H1 (cell line): ENCODE data around the gene NR2F1. TPM values are rescaled to one million over a fixed set of nuclear protein-coding genes. Genes with fewer than 3 reads are reported as not detected.

Experiments used
- CTCF ChIA-PET: fragments of 300-600 bp; sonication (Branson Sonifier 250); formaldehyde crosslinking; loops from one replicate; lab custom pipeline; 2021; ENCODE audit not compliant: partially characterized antibody; lab: Charles Lee
- POLR2A ChIA-PET: fragments of 300-600 bp; sonication (Branson Sonifier 250); formaldehyde crosslinking; loops from one replicate; lab custom pipeline; 2021; ENCODE audit warnings: inconsistent platforms; ENCODE audit not compliant: partially characterized antibody; lab: Charles Lee
- DNase-seq, 2 experiments: peaks; one replicate each; pipeline versions ENCODE4 v3.0.0 to v3.0.0-alpha.2; 2010 to 2022; ENCODE audit warnings: low spot score in 2 of 2, low read depth in 1 of 2, mixed read lengths in 1 of 2
- FAIRE-seq: peaks from 2 replicates; lab custom pipeline; 2011; peaks lifted over from hg19 to GRCh38; lab: Jason Lieb, UNC
- H2AFZ ChIP-seq: 2 replicates; pipeline ENCODE4 v1.8.1; 2012; ENCODE audit warnings: low read length, inconsistent platforms
- H2AK5ac ChIP-seq: 2 replicates; pipeline ENCODE4 v1.6.1; 2013; ENCODE audit warnings: low read depth, low read length
- H2BK120ac ChIP-seq: replicated peaks from 2 replicates; pipeline ENCODE3; 2013; ENCODE audit warnings: low read depth, low read length, inconsistent platforms
- H2BK12ac ChIP-seq: 2 replicates; pipeline ENCODE4 v1.6.1; 2013; ENCODE audit warnings: low read depth, low read length
- H2BK15ac ChIP-seq: 2 replicates; pipeline ENCODE4 v1.6.1; 2013; ENCODE audit warnings: low read length
- H2BK20ac ChIP-seq: 2 replicates; pipeline ENCODE4 v1.6.1; 2013; ENCODE audit warnings: low read length
- H2BK5ac ChIP-seq: 2 replicates; pipeline ENCODE4 v1.6.1; 2013; ENCODE audit warnings: low read depth, low read length
- H3K14ac ChIP-seq: 2 replicates; pipeline ENCODE4 v1.6.1; 2013; ENCODE audit warnings: inconsistent platforms; ENCODE audit not compliant: insufficient read length
- H3K18ac ChIP-seq: 2 replicates; pipeline ENCODE4 v1.6.1; 2013; ENCODE audit warnings: low read length; ENCODE audit errors: extremely low read depth
- H3K23ac ChIP-seq: 2 replicates; pipeline ENCODE4 v1.6.1; 2013; ENCODE audit warnings: inconsistent platforms; ENCODE audit not compliant: insufficient read length
- H3K23me2 ChIP-seq: 2 replicates; pipeline ENCODE4 v1.6.1; 2013; ENCODE audit warnings: low read depth, low read length
- H3K27ac ChIP-seq: 2 replicates; pipeline ENCODE4 v1.6.1; 2011; ENCODE audit warnings: low read depth, low read length, inconsistent platforms
- H3K27me3 ChIP-seq, 4 experiments: replicated peaks in 1 of 4; 1 replicate in 1 of 4; 2 replicates in 3 of 4; pipeline versions ENCODE4 v1.6.1 to v1.8.1; 2011 to 2013; ENCODE audit warnings: low read length in 3 of 4, mild to moderate bottlenecking in 3 of 4, inconsistent platforms in 2 of 4, mixed read lengths in 2 of 4, moderate library complexity in 1 of 4; ENCODE audit not compliant: control insufficient read depth in 3 of 4, insufficient read depth in 3 of 4; ENCODE audit errors: extremely low read depth in 1 of 4
- H3K36me3 ChIP-seq, 4 experiments: 2 replicates each; pipeline versions ENCODE4 v1.6.1 to v1.8.1; 2011 to 2013; ENCODE audit warnings: mild to moderate bottlenecking in 4 of 4, low read length in 3 of 4, moderate library complexity in 2 of 4, control low read depth in 1 of 4, inconsistent platforms in 1 of 4; ENCODE audit not compliant: insufficient read depth in 4 of 4, control insufficient read depth in 2 of 4
- H3K4ac ChIP-seq: replicated peaks from 2 replicates; pipeline ENCODE3; 2013; ENCODE audit warnings: low read length, low read depth, mixed read lengths, inconsistent platforms; ENCODE audit not compliant: insufficient read length
- H3K4me1 ChIP-seq, 4 experiments: replicated peaks in 1 of 4; 1 replicate in 1 of 4; 2 replicates in 3 of 4; pipeline versions ENCODE4 v1.6.1 to v1.8.1; 2011 to 2013; ENCODE audit warnings: low read length in 3 of 4, inconsistent platforms in 2 of 4, mixed read lengths in 1 of 4; ENCODE audit not compliant: insufficient read depth in 4 of 4, control insufficient read depth in 3 of 4
- H3K4me2 ChIP-seq, 2 experiments: 2 replicates each; pipeline versions ENCODE4 v1.6.1 to v1.8.1; 2011 to 2013; ENCODE audit warnings: low read depth in 2 of 2, low read length in 2 of 2, control low read depth in 1 of 2, inconsistent platforms in 1 of 2, mild to moderate bottlenecking in 1 of 2; ENCODE audit not compliant: insufficient read depth in 1 of 2
- H3K4me3 ChIP-seq, 4 experiments: fragments of 200-600, 300-600 bp in 1 of 4; sonication (generic), shearing (Covaris generic), sonication (Bioruptor Twin) in 1 of 4; 2 replicates each; pipeline versions ENCODE4 v1.5.1 to v1.8.1; 2011 to 2016; ENCODE audit warnings: low read length in 4 of 4, low read depth in 3 of 4, control low read depth in 2 of 4, inconsistent platforms in 2 of 4, mild to moderate bottlenecking in 2 of 4, mixed read lengths in 1 of 4, moderate library complexity in 1 of 4; ENCODE audit not compliant: insufficient read depth in 2 of 4; ENCODE audit errors: extremely low read depth in 1 of 4
- H3K56ac ChIP-seq: replicated peaks from 2 replicates; pipeline ENCODE3; 2013; ENCODE audit warnings: low read depth, mild to moderate bottlenecking, mixed read lengths, low read length, inconsistent platforms; ENCODE audit not compliant: insufficient read length
- H3K79me1 ChIP-seq: 2 replicates; pipeline ENCODE4 v1.6.1; 2013; ENCODE audit warnings: low read depth, low read length, control low read depth
- H3K79me2 ChIP-seq, 2 experiments: 2 replicates each; pipeline versions ENCODE4 v1.6.1 to v1.8.1; 2012 to 2013; ENCODE audit warnings: low read length in 2 of 2, mild to moderate bottlenecking in 2 of 2, inconsistent platforms in 1 of 2; ENCODE audit not compliant: insufficient read depth in 2 of 2, control insufficient read depth in 1 of 2
- H3K9ac ChIP-seq, 4 experiments: replicated peaks in 1 of 4; 1 replicate in 1 of 4; 2 replicates in 3 of 4; pipeline versions ENCODE4 v1.6.1 to v1.8.1; 2011 to 2013; ENCODE audit warnings: low read depth in 3 of 4, low read length in 3 of 4, control low read depth in 2 of 4, mild to moderate bottlenecking in 2 of 4, moderate library complexity in 2 of 4, inconsistent platforms in 1 of 4; ENCODE audit errors: extremely low read depth in 1 of 4
- H3K9me3 ChIP-seq, 2 experiments: 2 replicates each; pipeline versions ENCODE4 v1.6.1 to v1.8.1; 2012 to 2013; ENCODE audit warnings: mild to moderate bottlenecking in 2 of 2, moderate library complexity in 2 of 2, control low read depth in 1 of 2, inconsistent platforms in 1 of 2, low read depth in 1 of 2, low read length in 1 of 2, mixed read lengths in 1 of 2; ENCODE audit not compliant: insufficient read depth in 2 of 2
- H4K20me1 ChIP-seq, 2 experiments: replicated peaks in 1 of 2; 2 replicates each; pipeline versions ENCODE3 to v1.8.1; 2011 to 2013; ENCODE audit warnings: inconsistent platforms in 2 of 2, low read length in 2 of 2, mild to moderate bottlenecking in 1 of 2; ENCODE audit not compliant: insufficient read depth in 2 of 2, control insufficient read depth in 1 of 2
- H4K5ac ChIP-seq: 2 replicates; pipeline ENCODE4 v1.6.1; 2013; ENCODE audit warnings: low read length, low read depth, mixed read lengths, inconsistent platforms; ENCODE audit not compliant: insufficient read length
- H4K8ac ChIP-seq: 2 replicates; pipeline ENCODE4 v1.8.0; 2013; ENCODE audit warnings: mild to moderate bottlenecking, moderate library complexity, low read length, inconsistent platforms; ENCODE audit not compliant: insufficient read depth; ENCODE audit errors: extremely low read depth
- H4K91ac ChIP-seq: replicated peaks from 2 replicates; pipeline ENCODE3; 2013; ENCODE audit warnings: low read length, mixed read lengths, inconsistent platforms; ENCODE audit not compliant: insufficient read length
- CEBPB ChIP-seq: IDR thresholded peaks from 2 replicates; pipeline ENCODE4 v1.6.1; 2012; ENCODE audit warnings: low read depth, low read length
- CTBP2 ChIP-seq: IDR thresholded peaks from 2 replicates; pipeline ENCODE4 v1.7.0; 2011; ENCODE audit warnings: borderline replicate concordance, mild to moderate bottlenecking, moderate library complexity, mixed read lengths, low read length; ENCODE audit not compliant: insufficient read depth, insufficient read length
- EZH2 ChIP-seq: fragments of 200-600 bp; sonication (generic); IDR thresholded peaks from 2 replicates; pipeline ENCODE4 v1.7.1; 2012; ENCODE audit warnings: low read depth, mild to moderate bottlenecking, moderate library complexity, low read length, inconsistent platforms; ENCODE audit not compliant: severe bottlenecking
- RAD21 ChIP-seq, 2 experiments: IDR thresholded peaks in 1 of 2; conservative IDR thresholded peaks in 1 of 2; 2 replicates each; pipeline ENCODE4 v1.6.1; 2011; ENCODE audit warnings: low read depth in 2 of 2, low read length in 2 of 2, improper control_type of control experiment in 1 of 2, inconsistent platforms in 1 of 2, mild to moderate bottlenecking in 1 of 2, moderate library complexity in 1 of 2
- RNF2 ChIP-seq: fragments of 200-900, 300-1000 bp; sonication (generic); IDR thresholded peaks from 2 replicates; pipeline ENCODE4 v1.7.1; 2016; ENCODE audit warnings: borderline replicate concordance, low read depth, mild to moderate bottlenecking, antibody characterized with exemption, low read length; ENCODE audit not compliant: poor library complexity, severe bottlenecking; ENCODE audit errors: missing control alignments
- SIN3A ChIP-seq, 2 experiments: IDR thresholded peaks in 1 of 2; conservative IDR thresholded peaks in 1 of 2; 2 replicates each; pipeline ENCODE4 v1.6.1; 2011 to 2012; ENCODE audit warnings: low read length in 2 of 2, improper control_type of control experiment in 1 of 2, low read depth in 1 of 2, mild to moderate bottlenecking in 1 of 2
- SUZ12 ChIP-seq: fragments of 200-600 bp; sonication (generic); IDR thresholded peaks from 2 replicates; pipeline ENCODE4 v1.6.1; 2012; ENCODE audit warnings: mild to moderate bottlenecking, inconsistent platforms, low read length, moderate library complexity, mixed read lengths
- TEAD4 ChIP-seq: IDR thresholded peaks from 2 replicates; pipeline ENCODE4 v1.6.1; 2012; ENCODE audit warnings: low read depth, low read length, inconsistent platforms, mixed read lengths
- WGBS, 2 experiments: shearing (Covaris generic) in 1 of 2; methylation state at CpG; one replicate each; pipeline versions ENCODE4 v1.1.6 to v1.1.7; 2013 to 2015; ENCODE audit warnings: low lambda C conversion rate in 2 of 2, mixed read lengths in 2 of 2, inconsistent platforms in 1 of 2, low coverage in 1 of 2, missing lambda C conversion rate in 1 of 2; ENCODE audit not compliant: insufficient replicate concordance in 2 of 2, insufficient coverage in 1 of 2, insufficient read length in 1 of 2; ENCODE audit errors: extremely low coverage in 1 of 2, missing lambda C conversion rate in 1 of 2; 5-methylcytosine and 5-hydroxymethylcytosine counted together
- polyA plus RNA-seq, 7 experiments: library from polyadenylated mRNA; depleted of rRNA in 3 of 7; stranded (reverse) in 5 of 7; unstranded in 2 of 7; fragments of >200 nt in 5 of 7; fragments of 200-250 nt in 2 of 7; gene quantifications; 1 replicate in 5 of 7; 2 replicates in 1 of 7; 4 replicates in 1 of 7; pipeline versions ENCODE4 v1.2.1 to v1.2.3, GENCODE V29; 2011 to 2013; ENCODE audit warnings: missing spikeins in 2 of 7, mixed read lengths in 2 of 7
- total RNA-seq: library from RNA; stranded (reverse); fragmentation: NEBNext Ultra II Directional; extraction: Animal tissue kit (Norgen Biotek cat#: 25700); gene quantifications from 2 replicates; pipeline ENCODE4 v1.2.1, GENCODE V29; 2021

NR2F1 gene
- total and polyA plus RNA-seq, 2 of the 8 experiments (the other 6 are each of a cell fraction or from before 2014, with no cell fraction given), result not detected

DNA sequence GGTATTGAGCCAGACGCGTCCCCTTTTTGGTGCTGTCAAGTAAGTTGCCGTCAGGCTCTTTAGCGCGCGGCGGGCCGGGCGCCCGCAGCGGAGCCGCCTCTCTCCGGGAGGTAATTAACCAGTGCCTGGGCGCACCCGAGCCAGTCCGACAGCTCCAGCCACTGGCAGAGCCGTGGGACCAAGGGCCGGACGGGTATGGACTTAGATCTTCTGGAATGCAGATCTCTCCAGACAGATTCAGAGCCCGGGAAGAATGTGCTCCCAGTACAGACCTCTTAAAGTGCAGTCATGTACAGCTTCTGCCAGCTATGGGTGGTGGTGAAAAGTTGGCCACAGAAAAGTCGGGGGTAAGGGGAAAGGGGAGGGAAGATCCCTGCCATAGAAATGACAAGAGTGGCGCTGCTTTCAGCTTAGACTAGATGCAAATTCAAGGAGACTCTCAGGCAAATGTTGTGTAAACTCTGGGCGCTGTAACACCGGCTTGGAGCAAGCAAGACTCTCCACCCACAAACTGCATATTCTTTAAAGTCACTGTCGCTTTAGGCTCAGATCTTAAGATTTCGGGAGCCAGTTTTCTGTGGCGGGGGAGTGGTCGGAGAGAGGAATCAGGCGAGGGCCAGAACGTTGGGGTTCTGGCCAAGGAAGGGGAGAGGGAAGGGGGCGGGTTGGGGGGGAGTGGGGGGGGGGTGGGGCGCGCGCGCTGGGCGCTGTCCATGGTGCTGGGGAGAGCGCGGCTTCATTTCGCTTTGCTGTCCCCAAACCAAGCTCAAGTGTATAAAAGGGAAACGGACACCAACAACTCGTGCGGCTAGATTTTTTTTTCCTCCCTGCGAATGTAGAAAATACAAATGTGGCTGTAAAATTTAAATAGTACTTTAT is 29.2 kb downstream of the NR2F1 start:
- Histone ChIP-seq H3K4ac (no peak overlapping the region), H3K27me3 (peaks cover 70 to 98% (median 86%) of the 10 kb centered on the region in 4 experiments), H2BK12ac (no peak overlapping the region), H4K91ac (no peak overlapping the region), H3K27ac (no peak overlapping the region), H2BK5ac (no peak overlapping the region), H3K4me2 (peak overlapping the region; percentile 63 to 66), H2AFZ (no peak overlapping the region), H3K4me1 (peaks cover 5 to 12% (median 9%) of the 10 kb centered on the region in 4 experiments; a peak in 6 of 7 replicates), H3K14ac (no peak overlapping the region), H3K79me2 (no peaks in the 10 kb centered on the region), H2BK120ac (no peak overlapping the region), H2BK15ac (no peak overlapping the region), H2BK20ac (no peak overlapping the region), H3K79me1 (no peaks in the 10 kb centered on the region), H3K4me3 (peak overlapping the region in 3 of 4 experiments; percentile 14 to 47 (median 20); a peak in 4 of 8 replicates), H3K23ac (no peak overlapping the region), H4K8ac (no peak overlapping the region), H3K9ac (no peak overlapping the region), H2AK5ac (no peak overlapping the region), H3K9me3 (no peaks in the 10 kb centered on the region), H3K23me2 (no peaks in the 10 kb centered on the region), H3K18ac (no peak overlapping the region), H4K20me1 (peaks cover 11 to 12% of the 10 kb centered on the region in 2 experiments), H3K56ac (no peak overlapping the region), H3K36me3 (no peaks in the 10 kb centered on the region), H4K5ac (no peak overlapping the region)
- WGBS, 2 experiments, result 2% methylated on average over 34 of the region's 43 CpGs; no CpG with 5 or more reads in 1 of the 2 experiments
- ChIA-PET CTCF (interaction anchor here (0.8 to 2.6 kb wide), 13 partner anchors 9 to 283 kb away, joined by 3 to 16 read pairs (median 4); no protein-coding TSS in a partner anchor), POLR2A (interaction anchor here (0.7 to 2.1 kb wide), 7 partner anchors 9 to 793 kb away, joined by 3 to 9 read pairs (median 4); no protein-coding TSS in a partner anchor)
- FAIRE-seq, result peak; percentile 39
- TF ChIP-seq SIN3A (conservative IDR thresholded peaks at IDR 0.05 in 1 of 2, IDR thresholded peaks at IDR 0.05 in 1 of 2; ENCODE audit: low read depth in 1 of 2, low read length in 2 of 2) (peak; percentile 81 to 84; a peak in 3 of 4 replicates), SUZ12 (peak; percentile 92), CTBP2 (peak; percentile 72), RAD21 (IDR thresholded peaks at IDR 0.05 in 1 of 2, conservative IDR thresholded peaks at IDR 0.05 in 1 of 2; ENCODE audit: low read depth in 2 of 2, low read length in 2 of 2) (no peak), EZH2 (peak; percentile 78), TEAD4 (0 out of 2 replicates have a peak, but pooled peaks have one; percentile 31), CEBPB (no peak), RNF2 (peak; percentile 93)
- DNase-seq, result peak in 1 of 2 experiments; percentile 72
